Spleen (tissue), 11 donors: Measurements from ENCODE around the gene CLHC1. TPM values are rescaled to one million over a fixed set of nuclear protein-coding genes. Genes with fewer than 3 reads are reported as not detected.
A peak's percentile ranks its signal among the peaks of the same experiment; 100 is the strongest.

Source experiments
- DNase-seq: peaks from one replicate; pipeline ENCODE4 v3.0.0-alpha.2; 2020
- H3K27ac ChIP-seq, 8 donors: fragments of 200-600 bp; sonication (generic) in 7 of 8; 1 replicate in 4 of 8; 2 replicates in 4 of 8; pipeline versions ENCODE4 v1.5.0 to v1.8.0; 2016 to 2021; ENCODE audit warnings: inconsistent platforms in 4 of 8, mild to moderate bottlenecking in 4 of 8, moderate library complexity in 1 of 8
- H3K27me3 ChIP-seq, 7 donors: fragments of 200-600 bp; sonication (generic) in 6 of 7; replicated peaks in 1 of 7; 1 replicate in 4 of 7; 2 replicates in 3 of 7; pipeline versions ENCODE4 v1.5.0 to v1.8.0; 2016 to 2021; ENCODE audit warnings: inconsistent platforms in 3 of 7, mild to moderate bottlenecking in 1 of 7
- H3K36me3 ChIP-seq, 6 donors: fragments of 200-600 bp; sonication (generic) in 5 of 6; 1 replicate in 4 of 6; 2 replicates in 2 of 6; pipeline versions ENCODE4 v1.5.0 to v1.8.0; 2016 to 2021; ENCODE audit warnings: inconsistent platforms in 2 of 6
- H3K4me1 ChIP-seq, 6 donors: fragments of 200-600 bp; sonication (generic) in 5 of 6; 1 replicate in 3 of 6; 2 replicates in 3 of 6; pipeline versions ENCODE4 v1.5.0 to v1.8.0; 2016 to 2021; ENCODE audit warnings: inconsistent platforms in 3 of 6
- H3K4me3 ChIP-seq, 8 donors: fragments of 200-600 bp; sonication (generic) in 7 of 8; 1 replicate in 4 of 8; 2 replicates in 4 of 8; pipeline versions ENCODE4 v1.5.0 to v1.8.0; 2016 to 2021; ENCODE audit warnings: inconsistent platforms in 4 of 8, mild to moderate bottlenecking in 4 of 8, moderate library complexity in 2 of 8
- H3K9me3 ChIP-seq, 8 donors: fragments of 200-600 bp; sonication (generic) in 7 of 8; 1 replicate in 4 of 8; 2 replicates in 4 of 8; pipeline versions ENCODE4 v1.5.0 to v1.8.0; 2016 to 2021; ENCODE audit warnings: inconsistent platforms in 4 of 8
- CTCF ChIP-seq, 11 experiments: fragments of 200-600 bp in 7 of 11; fragments of 450-650 bp in 4 of 11; sonication (generic) in 4 of 11; IDR thresholded peaks in 8 of 11; conservative IDR thresholded peaks in 3 of 11; 1 replicate in 7 of 11; 2 replicates in 4 of 11; pipeline versions ENCODE4 v1.4.0 to v1.8.0; 2016 to 2021; ENCODE audit warnings: antibody characterized with exemption in 11 of 11, inconsistent platforms in 4 of 11, mild to moderate bottlenecking in 1 of 11
- POLR2A ChIP-seq, 3 donors: fragments of 450-650 bp; IDR thresholded peaks; one replicate each; pipeline ENCODE4 v1.5.1; 2017; ENCODE audit warnings: antibody characterized with exemption in 3 of 3, mild to moderate bottlenecking in 1 of 3
- POLR2AphosphoS5 ChIP-seq, 3 donors: sonication (generic); formaldehyde crosslinking; IDR thresholded peaks; one replicate each; pipeline ENCODE4 v1.5.1; 2017; ENCODE audit warnings: antibody characterized with exemption in 3 of 3
- WGBS, 5 donors: extraction: QIAGEN DNeasy Blood & Tissue Kit in 3 of 5; methylation state at CpG; one replicate each; pipeline versions ENCODE4 v1.1.5 to v1.1.7; 2013 to 2018; 5-methylcytosine and 5-hydroxymethylcytosine counted together
- intact Hi-C: fragments of 100-400 bp; cut with DNase I; formaldehyde crosslinking; loops from one replicate; pipeline ENCODE4 v1.15.0; 2023; ENCODE audit warnings: low total_unique reads
- polyA plus RNA-seq, 3 donors: library from polyadenylated mRNA; stranded (reverse); fragments of 200-250 nt; gene quantifications; one replicate each; pipeline ENCODE4 v1.2.1, GENCODE V29; 2013
- total RNA-seq, 7 donors: library from RNA; depleted of rRNA in 3 of 7; stranded (reverse); fragments of >200 nt in 3 of 7; fragmentation: NEBNext Ultra II Directional in 4 of 7; extraction: Animal tissue kit (Norgen Biotek cat#: 25700) in 4 of 7; gene quantifications; one replicate each; pipeline versions ENCODE4 v1.1.0 to v1.2.1, GENCODE V29; 2016 to 2021
- donor health status: healthy with polysubstance abuse.
- donor health status: DM: no; HTN: no; CAD: no; lungs with moderate emphysema.
- donor health status: DM: no; HTN: no; CAD: no.
- donor health status: Bipolar disorder and iron deficiency.
- donor health status: healthy.
- donor health status: DM: no; HTN: no; CAD: no.
- donor health status: DM: yes; HTN: yes; CAD: no.

CLHC1 gene
- total and polyA plus RNA-seq, 10 donors, result 5.2 to 34.7 (median 11.4) TPM

- intact Hi-C loops, result no loop called here
- no peak for TF ChIP-seq CTCF (IDR thresholded peaks at IDR 0.05 in 8 of 11, conservative IDR thresholded peaks at IDR 0.05 in 3 of 11)
- no peak for TF ChIP-seq POLR2AphosphoS5 (IDR thresholded peaks at IDR 0.05)
- no peak for TF ChIP-seq POLR2A (IDR thresholded peaks at IDR 0.05)
- Histone ChIP-seq H3K4me3 (peak overlapping the region; percentile 75 to 99 (median 90)), H3K9me3 (no peaks in the 10 kb centered on the region), H3K27ac (peak overlapping the region; percentile 91 to 99 (median 93)), H3K4me1 (peaks cover 23 to 75% (median 46%) of the 10 kb centered on the region in 6 donors), H3K36me3 (peaks cover 0 to 48% (median 38%) of the 10 kb centered on the region in 6 donors), H3K27me3 (no peaks in the 10 kb centered on the region)
- 4 to 7% (median 6%) methylated on average over 33 of the region's 33 CpGs for WGBS, 5 donors
- DNase-seq, result peak; percentile 90
Observed at GRCh38 chr2:55232863-55233657, 967 bp upstream of the CLHC1 start.

- peak overlapping the region; percentile 75 to 99 (median 90) for H3K4me3 ChIP-seq
- DNase-seq, result peak; percentile 87
- H3K9me3 ChIP-seq, result no peaks in the 10 kb centered on the region
- peaks cover 0 to 33% (median 28%) of the 10 kb centered on the region in 6 donors for H3K36me3 ChIP-seq
- no peaks in the 10 kb centered on the region for H3K27me3 ChIP-seq
- intact Hi-C loops, result no loop called here
- WGBS, 5 donors, result 5 to 10% (median 8%) methylated on average over 13 of the region's 13 CpGs
- H3K4me1 ChIP-seq, result peaks cover 23 to 86% (median 56%) of the 10 kb centered on the region in 6 donors
- peak overlapping the region; percentile 91 to 99 (median 93) for H3K27ac ChIP-seq
- TF ChIP-seq CTCF (IDR thresholded peaks at IDR 0.05 in 8 of 11, conservative IDR thresholded peaks at IDR 0.05 in 3 of 11), result no peak
- TF ChIP-seq POLR2A (IDR thresholded peaks at IDR 0.05), result no peak
- no peak for TF ChIP-seq POLR2AphosphoS5 (IDR thresholded peaks at IDR 0.05)
Observed at GRCh38 chr2:55231546-55232083, 478 bp downstream of the CLHC1 start.

GRCh38 chr2:55230551-55230950 is 1.5 kb downstream of the CLHC1 start:
- H3K4me1 ChIP-seq, result peaks cover 23 to 82% (median 57%) of the 10 kb centered on the region in 6 donors
- no peaks in the 10 kb centered on the region for H3K9me3 ChIP-seq
- H3K4me3 ChIP-seq, result no peak overlapping the region
- no peak for DNase-seq
- intact Hi-C loops, result no loop called here
- WGBS, 5 donors, result 94 to 100% (median 95%) methylated on average over 3 of the region's 3 CpGs
- TF ChIP-seq POLR2AphosphoS5 (IDR thresholded peaks at IDR 0.05) (no peak), POLR2A (IDR thresholded peaks at IDR 0.05) (no peak), CTCF (IDR thresholded peaks at IDR 0.05 in 8 of 11, conservative IDR thresholded peaks at IDR 0.05 in 3 of 11) (no peak)
- no peaks in the 10 kb centered on the region for H3K27me3 ChIP-seq
- peaks cover 0 to 23% (median 18%) of the 10 kb centered on the region in 6 donors for H3K36me3 ChIP-seq
- H3K27ac ChIP-seq, result no peak overlapping the region

- Histone ChIP-seq H3K27me3 (no peaks in the 10 kb centered on the region), H3K9me3 (no peaks in the 10 kb centered on the region), H3K27ac (peak overlapping the region in 4 of 8 donors; percentile 14 to 89 (median 77)), H3K36me3 (peaks cover 0 to 9% (median 5%) of the 10 kb centered on the region in 6 donors), H3K4me1 (peaks cover 16 to 72% (median 49%) of the 10 kb centered on the region in 6 donors), H3K4me3 (no peak overlapping the region)
- WGBS, 5 donors, result 92 to 100% (median 95%) methylated on average over 2 of the region's 2 CpGs
- no peak for DNase-seq
- no peak for TF ChIP-seq CTCF (IDR thresholded peaks at IDR 0.05 in 8 of 11, conservative IDR thresholded peaks at IDR 0.05 in 3 of 11)
- no peak for TF ChIP-seq POLR2A (IDR thresholded peaks at IDR 0.05)
- TF ChIP-seq POLR2AphosphoS5 (IDR thresholded peaks at IDR 0.05), result no peak
- intact Hi-C loops, result no loop called here
Observed at GRCh38 chr2:55229221-55229620, 2.9 kb downstream of the CLHC1 start.
